NT2/D1 (cell line): Measurements from ENCODE around the gene KAZN.

Experiments used
- SUZ12 ChIP-seq: IDR thresholded peaks from 2 replicates; pipeline ENCODE4 v1.6.1; 2011; ENCODE audit not compliant: insufficient read length, insufficient read depth; ENCODE audit errors: extremely low read depth
- YY1 ChIP-seq: IDR thresholded peaks from 2 replicates; pipeline ENCODE4 v1.6.1; 2011; ENCODE audit not compliant: insufficient read length, insufficient read depth
- ZNF274 ChIP-seq: IDR thresholded peaks from 2 replicates; pipeline ENCODE4 v1.6.1; 2011; ENCODE audit warnings: mild to moderate bottlenecking, low read depth, low read length

DNA sequence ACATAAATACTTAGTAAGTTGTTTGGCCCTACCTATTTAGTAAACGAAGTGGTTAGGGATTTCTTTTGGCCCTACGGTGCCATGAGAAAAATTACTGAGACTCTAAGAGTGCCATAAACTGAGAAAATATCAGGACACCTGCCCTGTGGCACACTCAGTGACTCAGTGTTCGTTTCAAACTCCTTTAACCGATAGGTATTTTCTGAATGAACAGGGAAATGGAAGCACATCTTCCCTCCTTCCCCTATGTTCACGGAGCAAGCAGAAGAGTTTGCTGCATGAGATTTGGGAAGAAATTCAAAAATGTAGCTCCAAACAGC, 134.2 kb downstream of the KAZN start:
- TF ChIP-seq SUZ12 (no peak), ZNF274 (no peak), YY1 (no peak)
